Activated CD4-positive, CD25-positive, alpha-beta regulatory T cell treated with anti-CD3 and anti-CD28 coated beads, Interleukin-2, amount 50 U/mL, for 16 hours (primary cell): ENCODE measurements around the gene GNAZ.
A peak's percentile ranks its signal among the peaks of the same experiment; 100 is the strongest.
"Not testable (repeated sequence)": the region's sequence is repeated elsewhere in the genome, so short reads cannot be mapped to it uniquely, and the experiment has no call there.

Experiments used
- DNase-seq: peaks from one replicate; pipeline ENCODE4 v3.0.0-alpha.2; 2020; ENCODE audit warnings: low read depth, low spot score

The GNAZ gene

DNA sequence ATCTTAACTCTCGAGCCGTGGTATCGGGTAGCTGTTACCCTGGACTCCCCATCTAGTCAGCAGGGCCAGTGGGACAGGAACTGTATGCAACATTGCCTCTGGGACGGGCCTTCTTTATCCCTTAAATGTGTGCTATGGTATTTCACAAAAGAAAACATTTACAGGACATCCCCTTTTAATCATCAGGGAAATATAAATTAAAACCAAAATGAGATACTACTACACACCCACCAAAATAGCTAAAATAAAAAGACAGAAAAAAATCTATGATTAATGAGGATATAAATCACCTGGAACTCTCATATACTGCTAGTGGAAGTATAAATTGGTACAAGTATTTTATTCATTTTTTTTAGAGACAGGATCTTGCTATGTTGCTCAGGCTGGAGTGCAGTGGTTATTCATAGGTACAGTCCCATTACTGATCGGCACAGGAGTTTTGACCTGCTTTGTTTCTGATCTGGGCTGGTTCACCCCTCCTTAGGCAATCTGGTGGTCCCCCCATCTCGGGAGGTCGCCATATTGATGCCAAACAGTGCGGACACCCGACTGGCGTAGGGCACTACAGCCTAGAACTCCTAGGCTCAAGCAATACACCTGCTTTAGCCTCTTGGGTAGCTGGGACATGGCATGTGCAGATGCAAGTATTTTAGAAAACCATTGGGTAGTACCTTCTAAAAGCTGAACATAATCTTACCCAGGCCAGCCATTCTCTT, 62.2 kb downstream of the GNAZ start:
- no peak for DNase-seq

DNA sequence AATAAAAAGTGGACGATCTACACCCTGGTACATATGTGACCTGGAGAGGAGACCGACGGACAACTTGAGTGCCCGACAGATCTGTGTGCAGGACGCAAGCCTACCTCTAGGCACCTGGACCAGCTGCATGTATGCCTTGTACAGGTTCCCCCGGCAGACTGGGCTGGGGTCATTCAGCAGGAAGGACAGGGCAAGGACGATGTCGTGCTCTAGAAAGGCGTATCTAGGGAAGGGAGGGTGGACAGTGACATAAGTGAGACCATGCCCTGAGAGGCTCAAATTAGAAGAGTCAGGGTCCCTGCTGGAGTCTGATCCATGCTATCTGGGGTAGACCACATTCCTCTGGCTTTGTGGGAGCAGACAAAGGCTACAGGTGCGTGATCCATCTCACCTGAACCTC, 63.6 kb downstream of the GNAZ start:
- no peak for DNase-seq

GRCh38 chr22:23136991-23137390, 66.7 kb downstream of the GNAZ start:
- DNase-seq = not testable (repeated sequence)

DNA sequence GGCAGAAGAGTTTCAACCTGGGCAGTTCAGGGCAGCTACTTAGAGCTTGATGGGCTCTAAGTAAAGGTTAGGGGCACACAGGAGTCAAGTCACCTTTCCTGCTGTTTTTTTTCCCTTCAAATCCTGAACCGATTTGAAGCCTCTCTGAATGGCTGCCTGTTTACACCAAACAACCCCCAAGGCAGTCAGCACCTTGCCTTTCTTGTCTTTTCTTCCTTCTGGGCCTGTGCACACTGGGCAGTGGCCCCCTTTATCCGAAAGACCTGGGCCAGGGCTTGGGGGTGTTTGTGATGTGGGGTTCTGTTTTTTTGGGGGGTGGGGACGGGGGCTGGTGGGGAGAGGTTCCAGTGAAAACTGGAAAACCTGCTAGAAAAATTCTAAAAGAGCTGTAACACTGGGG, 67.1 kb downstream of the GNAZ start:
- no peak for DNase-seq

DNA sequence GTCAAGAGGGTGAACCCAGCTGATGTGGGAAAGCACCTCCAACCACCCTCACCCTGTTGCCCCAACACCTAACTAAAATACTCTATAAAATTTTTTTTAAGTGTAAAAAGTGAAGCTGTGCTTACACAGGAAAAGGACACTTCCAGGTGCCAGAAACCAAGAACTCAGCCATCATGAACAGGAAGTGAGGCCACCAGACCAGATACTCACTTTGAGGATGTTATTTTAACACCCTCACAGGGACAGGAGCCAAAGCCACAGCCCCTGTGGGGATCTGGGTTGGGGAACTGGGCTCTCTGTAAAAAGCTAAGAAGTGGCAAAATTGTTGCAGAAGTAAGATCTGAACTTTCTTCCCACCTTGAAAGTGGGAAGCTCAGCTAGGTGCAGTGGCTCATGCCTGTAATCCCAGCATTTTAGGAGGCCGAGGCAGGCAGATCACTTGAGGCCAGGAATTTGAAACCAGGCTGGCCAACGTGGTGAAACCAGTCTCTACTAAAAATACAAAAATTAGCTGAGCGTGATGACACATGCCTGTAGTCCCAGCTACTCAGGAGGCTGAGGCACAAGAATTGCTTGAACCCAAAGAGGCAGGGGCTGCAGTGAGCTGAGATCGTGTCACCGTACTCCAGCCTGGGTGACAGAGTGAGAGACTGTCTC, 67.7 kb downstream of the GNAZ start:
- DNase-seq = no peak

DNA sequence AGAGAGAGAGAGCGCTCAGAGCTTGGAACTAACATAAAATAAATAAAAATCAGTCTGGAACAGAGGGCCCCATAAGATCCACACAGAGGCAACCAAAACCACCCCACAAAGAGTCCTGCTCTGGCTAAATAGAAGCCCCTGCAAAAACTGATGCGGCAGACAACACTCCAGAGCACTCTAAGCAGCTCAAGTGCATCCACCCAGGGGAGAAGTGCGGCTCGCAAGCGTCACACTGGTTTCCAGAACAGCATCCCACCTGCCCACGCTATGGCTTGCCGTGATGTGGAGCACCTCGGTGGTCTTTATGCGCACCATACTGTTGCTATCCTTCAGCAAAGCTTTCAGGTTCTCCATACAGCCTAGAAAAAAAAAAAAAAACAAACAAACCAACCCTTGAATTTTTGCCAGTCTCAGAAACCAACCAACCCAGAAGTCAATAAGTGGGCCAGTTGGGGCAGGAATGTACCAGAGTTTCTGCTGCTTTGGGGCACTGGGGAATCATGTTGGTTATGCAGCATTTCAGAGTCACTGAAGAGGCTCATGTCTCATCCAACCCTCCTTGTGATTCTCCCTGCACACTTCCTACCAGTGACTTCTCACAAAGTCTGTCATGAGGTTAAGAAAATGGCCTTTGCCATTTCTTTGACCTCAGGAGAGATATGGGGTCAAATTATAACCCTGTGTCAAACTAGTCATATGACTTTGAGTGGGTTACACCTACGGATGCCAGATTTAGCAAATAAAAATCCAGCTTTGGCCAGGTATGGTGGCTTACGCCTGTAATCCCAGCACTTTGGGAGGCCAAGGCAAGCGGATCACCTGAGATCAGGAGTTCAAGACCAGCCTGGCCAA, 68.5 kb downstream of the GNAZ start:
- DNase-seq = no peak

DNA sequence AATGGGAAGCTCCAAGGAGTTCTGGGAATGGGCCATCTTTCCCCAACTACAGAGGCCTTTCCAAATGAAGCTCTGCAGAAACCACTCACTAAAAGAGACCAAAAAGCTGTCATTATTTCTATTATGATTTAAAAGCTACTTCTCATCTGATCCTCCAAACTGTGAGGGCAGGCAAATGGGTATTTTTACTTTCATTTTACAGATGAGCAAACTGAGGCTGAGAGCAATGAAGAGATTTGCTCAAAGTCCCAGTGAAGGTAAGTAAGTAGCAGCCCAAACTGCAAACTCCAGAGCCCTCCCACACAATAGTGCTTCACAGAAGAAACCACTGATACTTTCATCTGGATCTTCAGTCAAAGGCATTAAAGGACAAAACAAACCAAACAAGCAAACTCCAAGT, 70.1 kb downstream of the GNAZ start:
- DNase-seq = no peak

- DNase-seq = no peak
Observed at GRCh38 chr22:23142546-23143105, 72.3 kb downstream of the GNAZ start.

- no peak for DNase-seq
Observed at GRCh38 chr22:23143119-23143518, 72.8 kb downstream of the GNAZ start.

GRCh38 chr22:23144432-23144831, 74.1 kb downstream of the GNAZ start:
- no peak for DNase-seq

- DNase-seq = peak; percentile 75
Observed at GRCh38 chr22:23144932-23145877, 74.9 kb downstream of the GNAZ start, which contains the start of gene RAB36. Gene RAB36 (plus strand): TSS chr22:23145477. CDS start chr22:23146617, 1,140 bp downstream.

DNA sequence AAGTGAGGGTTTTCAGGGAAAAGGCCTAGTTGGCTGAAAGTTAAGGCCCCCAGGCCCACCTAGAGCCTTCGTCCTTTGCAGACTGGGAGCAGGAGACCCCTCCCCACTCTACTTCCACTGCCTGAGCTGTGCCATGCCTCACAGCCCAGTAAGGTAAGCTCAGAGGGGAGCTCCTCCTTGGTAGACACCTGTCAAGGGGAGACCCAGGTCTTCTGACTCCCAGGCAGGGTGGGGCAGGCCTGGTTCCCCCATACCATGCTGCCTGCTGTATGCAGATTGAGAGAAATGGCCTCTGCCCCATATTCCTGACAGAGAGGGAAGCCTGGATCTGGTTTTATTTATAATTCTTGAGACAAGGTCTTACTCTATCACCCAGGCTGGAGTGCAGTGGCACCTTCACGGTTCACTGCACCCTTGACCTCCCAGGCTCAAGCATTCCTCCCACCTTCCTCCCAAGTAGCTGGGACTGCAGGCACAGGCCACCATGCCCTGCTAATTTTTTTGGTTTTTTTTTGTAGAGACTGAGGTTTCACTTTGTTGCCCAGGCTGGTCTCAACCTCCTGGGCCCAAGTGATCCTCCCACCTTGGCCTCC, 75.7 kb downstream of the GNAZ start:
- DNase-seq = no peak

- no peak for DNase-seq
Observed at GRCh38 chr22:23146478-23147205, 76.3 kb downstream of the GNAZ start.

GRCh38 chr22:23147617-23148387, 77.5 kb downstream of the GNAZ start:
- DNase-seq = no peak

DNA sequence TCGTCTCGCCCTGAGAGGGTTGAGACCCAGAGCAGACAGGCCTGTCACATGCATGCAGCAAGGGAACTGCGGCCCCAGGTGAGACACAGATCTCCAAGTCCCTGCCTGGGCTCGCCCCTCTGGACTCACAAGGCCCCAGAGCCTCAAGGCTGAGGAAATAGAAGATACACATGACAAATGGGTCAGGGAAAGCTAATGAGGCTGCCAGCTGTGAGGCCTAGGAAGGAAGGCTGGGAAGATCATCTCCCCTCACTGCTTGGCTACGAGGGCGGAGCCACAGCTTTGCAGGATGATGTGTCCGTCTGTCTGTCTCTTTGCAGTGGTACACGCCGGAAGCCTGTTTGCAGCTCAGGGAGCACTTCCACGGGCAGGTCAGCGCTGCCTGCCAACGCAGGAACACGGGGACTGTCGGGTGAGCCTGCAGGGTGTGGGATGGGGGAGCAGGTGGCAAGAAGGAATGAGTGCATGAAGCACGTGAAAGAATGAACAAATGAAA, 79.5 kb downstream of the GNAZ start:
- DNase-seq = no peak

DNA sequence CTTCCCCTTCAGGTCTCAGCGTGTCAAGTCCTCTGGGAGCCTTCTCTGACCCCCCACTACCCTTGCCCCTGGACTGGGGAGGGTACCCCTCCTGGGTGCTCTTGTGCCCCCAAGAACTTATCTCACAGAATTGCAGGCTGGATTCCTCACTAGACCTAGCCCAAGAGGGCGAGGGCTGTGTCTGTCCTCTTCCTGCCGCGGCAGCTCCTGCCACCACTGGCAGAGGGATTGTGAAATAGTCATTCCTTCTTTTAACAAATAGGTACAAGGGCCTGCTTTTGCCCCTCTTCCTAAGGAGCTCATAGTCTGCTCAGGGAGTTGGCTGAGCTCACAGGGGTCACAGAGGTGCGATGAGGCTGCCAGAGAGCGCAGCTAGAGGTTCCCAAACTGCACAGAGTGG, 80.4 kb downstream of the GNAZ start:
- no peak for DNase-seq

DNA sequence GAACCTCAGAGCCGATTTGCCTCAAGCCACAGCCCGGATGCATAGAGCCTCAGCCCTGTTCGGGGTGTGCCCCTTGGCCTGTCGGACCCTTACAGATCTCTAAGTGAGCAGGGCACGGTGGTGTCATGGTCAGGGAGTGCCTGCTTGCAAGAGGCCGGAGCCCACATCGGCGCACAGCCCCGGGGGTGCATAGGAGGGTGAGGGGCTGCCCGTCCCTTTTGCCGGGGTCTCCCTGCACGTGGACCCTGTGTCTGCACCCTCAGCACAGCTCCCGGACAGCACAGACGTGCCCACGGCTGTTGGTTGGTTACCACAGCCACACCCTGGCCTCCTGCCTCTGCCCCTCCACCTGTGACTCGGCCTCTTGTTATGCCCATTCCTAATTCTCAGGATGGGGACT, 81.5 kb downstream of the GNAZ start:
- no peak for DNase-seq

DNA sequence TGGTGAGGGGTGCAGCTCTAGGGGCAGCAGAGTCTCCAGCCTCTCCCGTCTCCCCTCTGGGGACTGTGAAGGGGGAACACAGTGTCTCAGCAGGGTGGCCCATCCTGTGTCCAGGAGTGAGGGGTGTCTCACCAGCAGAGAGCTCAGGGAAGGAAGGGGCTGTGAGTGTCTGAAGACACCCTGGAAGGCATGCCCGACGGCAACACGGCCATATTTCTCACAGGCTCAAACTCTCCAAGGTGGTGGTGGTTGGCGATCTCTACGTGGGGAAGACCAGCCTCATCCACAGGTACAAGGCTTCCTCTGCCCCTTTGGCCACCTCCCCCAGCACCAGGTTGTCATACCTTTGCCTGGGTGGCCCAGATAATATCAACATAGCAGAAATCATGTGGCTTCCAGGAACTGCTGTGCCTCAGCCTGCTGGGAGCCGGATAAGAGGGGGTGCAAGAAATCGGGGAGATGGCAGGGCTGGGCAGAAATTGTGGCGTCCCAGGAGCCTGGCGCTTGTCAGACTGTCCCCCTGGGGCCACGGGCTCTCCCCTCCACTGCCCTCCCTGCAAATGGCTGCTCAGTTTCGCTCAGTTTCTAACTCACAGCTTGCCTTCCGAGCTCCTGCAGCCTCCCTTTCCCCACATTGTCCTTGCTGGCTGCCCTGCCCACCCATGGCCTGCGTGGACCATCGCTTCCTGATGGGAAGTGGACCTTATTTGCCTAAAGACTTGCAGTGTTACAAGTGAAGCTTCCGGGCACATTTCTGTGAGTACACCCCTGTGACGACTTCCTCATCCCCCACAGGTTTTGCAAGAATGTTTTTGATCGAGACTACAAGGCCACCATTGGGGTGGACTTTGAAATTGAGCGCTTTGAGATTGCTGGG, 82.2 kb downstream of the GNAZ start:
- DNase-seq = no peak
